GM21360 (cell line): ENCODE data around the gene MMS19.
"Not testable (repeated sequence)": the region's sequence is repeated elsewhere in the genome, so short reads cannot be mapped to it uniquely, and the experiment has no call there.

Source experiments
- ATAC-seq: cut with Tn5 transposase; IDR thresholded peaks from one replicate; pipeline ENCODE4 v1.9.1; 2021; ENCODE audit warnings: mild to moderate bottlenecking, moderate library complexity; ENCODE audit not compliant: unreplicated experiment

Gene MMS19

GRCh38 chr10:97529685-97530465 lies 31.7 kb upstream of the MMS19 start:
- ATAC-seq, result no peak

GRCh38 chr10:97528876-97529275 lies 30.7 kb upstream of the MMS19 start:
- not testable (repeated sequence) for ATAC-seq

GRCh38 chr10:97525683-97526110 lies 27.5 kb upstream of the MMS19 start:
- no peak for ATAC-seq

- ATAC-seq, result no peak
These were observed 26.9 kb upstream of the MMS19 start for GRCh38 chr10:97525086-97525485.

- no peak for ATAC-seq
These were observed 24.7 kb upstream of the MMS19 start for GRCh38 chr10:97522937-97523336.

- no peak for ATAC-seq
These were observed 23.8 kb upstream of the MMS19 start for GRCh38 chr10:97522071-97522470.

GRCh38 chr10:97520978-97521761 lies 22.9 kb upstream of the MMS19 start:
- no peak for ATAC-seq

- ATAC-seq, result no peak
These were observed 22.3 kb upstream of the MMS19 start for GRCh38 chr10:97520520-97520919.

- no peak for ATAC-seq
These were observed 21.1 kb upstream of the MMS19 start for GRCh38 chr10:97519342-97519741.

GRCh38 chr10:97518301-97519043 lies 20.2 kb upstream of the MMS19 start:
- ATAC-seq, result no peak

- ATAC-seq, result no peak
These were observed 19.6 kb upstream of the MMS19 start for GRCh38 chr10:97517778-97518300.

- ATAC-seq, result no peak
These were observed 19.0 kb upstream of the MMS19 start for GRCh38 chr10:97517096-97517750.

GRCh38 chr10:97515271-97515978 lies 17.2 kb upstream of the MMS19 start:
- ATAC-seq, result no peak

- no peak for ATAC-seq
These were observed 16.1 kb upstream of the MMS19 start for GRCh38 chr10:97514344-97514743.

- ATAC-seq, result no peak
These were observed 14.8 kb upstream of the MMS19 start for GRCh38 chr10:97512993-97513392.

- ATAC-seq, result no peak
These were observed 13.7 kb upstream of the MMS19 start for GRCh38 chr10:97511711-97512440.

- no peak for ATAC-seq
These were observed 12.5 kb upstream of the MMS19 start for GRCh38 chr10:97510686-97511085.

- no peak for ATAC-seq
These were observed 11.0 kb upstream of the MMS19 start for GRCh38 chr10:97509120-97509680.

- ATAC-seq, result no peak
These were observed 10.1 kb upstream of the MMS19 start for GRCh38 chr10:97508342-97508741.
